CD4-positive, alpha-beta T cell treated with Interleukin-12 subunit alpha and Interleukin-12 subunit beta, for 1 hour (primary cell): ENCODE measurements around the gene PRKACA.

Experiments
- DNase-seq: peaks from one replicate; pipeline ENCODE4 v3.0.0-alpha.2; 2020

The PRKACA gene

DNA sequence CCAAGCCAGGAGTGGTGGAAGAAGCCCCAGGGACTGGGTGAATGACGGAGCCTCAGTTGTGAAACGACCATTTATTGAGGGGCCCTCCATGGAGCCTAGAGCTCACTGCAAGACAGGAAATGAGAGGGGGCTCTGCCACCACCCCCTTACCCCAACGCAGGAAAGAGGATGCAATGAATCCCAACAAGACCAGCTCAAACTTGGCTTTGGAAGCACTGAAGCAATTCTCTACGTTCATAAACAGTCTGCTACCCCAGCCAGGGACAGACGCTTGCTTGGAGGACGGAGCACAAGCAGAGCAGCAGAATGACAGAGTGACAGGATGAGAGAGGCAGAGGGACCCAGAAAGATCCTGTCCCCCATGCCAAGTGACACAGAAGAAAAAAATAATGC, 1.0 kb downstream of the PRKACA start:
- no peak for DNase-seq

DNA sequence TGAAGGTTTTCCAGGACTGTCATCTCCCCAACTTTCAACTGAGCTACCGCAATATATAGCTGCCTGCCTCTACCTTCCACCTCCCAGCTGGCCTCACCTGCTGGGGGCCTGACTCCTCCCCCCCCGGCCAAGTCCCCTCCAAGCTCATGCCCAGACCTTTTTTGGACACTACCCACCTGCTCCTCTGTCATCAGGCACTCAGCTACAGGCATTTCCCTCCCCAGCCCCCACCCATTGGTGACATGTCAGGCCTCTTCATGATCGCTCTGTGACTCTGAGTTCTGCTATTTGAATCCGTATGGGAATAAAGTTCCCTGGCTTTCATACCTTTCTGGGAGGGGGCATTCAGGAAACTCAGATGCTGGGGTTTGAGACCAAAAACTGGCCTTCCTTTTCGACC, 1.8 kb downstream of the PRKACA start:
- no peak for DNase-seq

DNA sequence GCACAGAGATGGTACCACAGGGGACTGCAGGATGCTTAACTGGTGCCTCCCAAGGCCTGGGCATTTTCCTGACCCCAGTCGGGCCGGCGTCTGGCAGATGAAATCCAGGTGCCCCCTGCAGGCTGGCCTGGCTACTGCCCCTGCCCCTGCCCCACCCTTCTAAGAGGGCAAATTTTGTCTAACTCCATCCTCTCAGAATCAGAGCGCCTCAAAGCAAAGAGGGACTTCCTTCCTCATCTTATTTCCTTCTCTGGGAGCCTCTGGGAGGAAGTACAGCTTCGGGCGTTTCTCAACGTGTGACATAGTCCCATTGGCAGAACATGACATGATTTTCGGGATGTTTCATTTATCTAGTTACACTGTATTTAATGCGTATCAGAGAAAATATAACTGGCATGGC, 2.7 kb downstream of the PRKACA start:
- DNase-seq = peak; percentile 61

DNA sequence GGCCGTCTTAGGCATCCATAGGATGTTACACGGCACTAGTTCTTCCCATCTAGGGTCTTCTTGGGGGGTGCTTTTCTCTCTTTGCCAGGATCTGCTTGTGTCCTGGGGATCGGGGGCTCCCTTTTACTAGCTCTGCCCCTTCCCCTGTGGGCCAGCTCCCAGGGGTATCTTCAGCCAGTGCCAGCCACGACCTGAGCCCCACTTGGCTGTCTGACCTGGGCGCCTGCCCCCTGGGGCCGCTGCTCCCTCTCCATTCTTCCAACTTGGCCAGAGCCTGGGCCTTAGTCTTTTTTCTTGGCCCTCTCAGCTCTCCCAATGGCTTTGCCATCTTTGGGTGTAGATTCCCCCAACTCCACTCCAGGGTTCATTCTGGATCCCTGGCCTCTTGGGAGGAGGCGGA, 3.1 kb downstream of the PRKACA start:
- no peak for DNase-seq

DNA sequence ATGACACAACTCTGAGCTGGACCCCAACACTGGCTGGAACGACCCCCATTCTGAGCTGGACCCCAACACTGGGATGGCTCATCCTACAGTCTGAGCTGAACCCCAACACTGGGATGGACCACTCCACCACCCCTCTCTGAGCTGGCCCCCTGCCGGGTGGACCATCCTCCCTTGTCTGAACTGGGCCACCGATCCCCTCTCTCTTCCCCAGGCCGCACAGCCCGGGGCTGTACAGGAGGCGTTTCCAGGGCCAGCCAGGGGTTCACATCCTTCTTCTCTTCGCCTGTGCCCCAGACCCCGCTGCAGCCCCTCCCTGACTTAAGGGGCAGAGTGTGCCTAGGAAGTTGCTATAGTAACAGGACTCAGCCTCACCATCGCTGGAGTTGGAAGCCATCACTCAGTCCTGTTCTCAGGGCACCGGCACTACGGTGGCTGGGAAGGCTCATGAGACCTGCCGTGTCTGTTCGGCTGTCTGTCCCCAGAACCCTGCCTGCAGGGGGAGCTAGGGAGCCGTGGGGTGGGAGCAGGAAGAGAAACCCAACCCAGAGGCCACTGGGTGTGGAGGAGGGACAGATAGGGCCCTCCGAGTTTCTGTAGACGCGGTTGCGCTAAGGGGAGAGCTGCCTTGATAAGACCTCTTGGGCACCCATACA, 3.7 kb downstream of the PRKACA start:
- DNase-seq = peak; percentile 46

GRCh38 chr19:14112809-14113385, 4.7 kb downstream of the PRKACA start:
- no peak for DNase-seq

- DNase-seq = no peak
These were observed 5.3 kb downstream of the PRKACA start for GRCh38 chr19:14112051-14112808.

DNA sequence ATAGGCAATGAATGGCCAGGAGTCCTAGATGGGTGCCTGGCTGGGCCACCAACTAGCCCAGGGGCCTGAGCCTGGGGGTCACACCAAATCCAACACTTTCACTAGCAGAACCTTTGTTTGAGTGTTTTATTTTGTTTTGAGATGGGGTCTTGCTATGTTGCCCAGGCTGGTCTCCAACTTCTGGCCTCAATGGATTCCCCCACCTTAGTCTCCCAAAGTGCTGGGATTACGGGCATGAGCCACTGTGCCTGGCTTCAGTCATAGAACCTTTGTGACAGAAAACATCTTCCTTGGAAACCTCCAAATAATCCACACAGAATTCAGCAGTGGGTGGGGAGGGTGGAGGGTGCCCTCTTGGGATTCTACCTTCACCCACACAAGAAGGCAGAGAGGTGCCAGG, 6.1 kb downstream of the PRKACA start:
- no peak for DNase-seq

DNA sequence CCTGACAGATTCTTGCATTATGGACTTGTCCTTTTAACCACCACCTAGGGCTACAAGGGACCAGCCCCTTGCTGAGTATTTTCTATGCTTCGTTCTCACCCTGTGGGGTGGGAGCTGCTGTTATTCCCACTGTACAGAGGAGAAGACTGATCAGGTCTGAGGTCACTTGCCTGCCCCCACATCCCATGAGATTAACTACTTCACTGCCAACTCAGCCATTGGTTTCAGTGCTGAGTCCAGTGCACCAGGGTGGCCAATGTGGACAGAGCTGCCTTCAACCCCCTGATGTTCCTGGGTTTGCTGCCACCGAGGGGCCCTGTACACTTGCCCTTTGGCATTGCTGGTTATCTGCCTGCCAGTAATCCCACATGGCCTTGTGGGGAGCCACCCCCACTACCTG, 6.9 kb downstream of the PRKACA start:
- no peak for DNase-seq

GRCh38 chr19:14107581-14108461, 9.7 kb downstream of the PRKACA start:
- DNase-seq = no peak

DNA sequence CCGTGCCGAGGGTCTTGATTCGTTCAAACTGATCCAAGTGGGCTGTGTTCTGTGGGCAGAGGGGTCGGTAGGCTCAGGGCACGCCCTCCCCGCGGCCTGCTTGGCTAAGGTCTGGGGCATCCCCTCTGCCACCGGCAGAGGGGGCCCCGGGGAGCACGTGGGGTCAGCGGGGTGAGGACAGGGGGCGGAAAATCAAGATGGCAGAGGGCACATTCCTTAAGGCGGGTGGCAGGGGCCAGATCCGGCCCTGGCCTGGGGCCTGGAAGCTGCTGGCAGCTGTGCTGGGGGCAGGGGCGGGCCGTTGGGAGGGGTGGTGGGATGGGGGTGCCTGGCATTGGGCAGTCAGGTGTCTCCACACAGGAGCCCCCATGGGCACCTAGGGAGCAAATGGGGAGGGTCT, 10.7 kb downstream of the PRKACA start:
- no peak for DNase-seq

GRCh38 chr19:14105680-14106079, 11.9 kb downstream of the PRKACA start:
- DNase-seq = no peak

DNA sequence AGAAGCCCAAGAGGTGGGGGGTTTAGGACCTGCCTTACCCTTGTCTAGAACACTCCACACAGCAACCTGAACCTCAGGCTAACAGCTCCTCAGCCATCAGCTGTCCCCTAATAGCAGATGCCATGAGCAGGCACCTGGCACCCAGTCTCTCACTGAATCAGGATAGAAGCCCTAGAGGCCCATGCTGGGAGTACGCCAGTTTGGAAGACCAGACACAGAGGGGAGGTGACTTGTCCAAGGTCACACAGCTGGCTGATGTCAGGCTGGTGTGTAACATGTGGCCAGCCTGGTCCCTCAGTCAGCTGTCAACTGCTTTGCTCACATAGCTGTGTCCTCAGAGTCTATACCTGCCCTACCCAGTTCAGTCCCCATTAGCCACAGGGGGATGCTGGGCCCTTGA, 14.3 kb downstream of the PRKACA start:
- DNase-seq = no peak

DNA sequence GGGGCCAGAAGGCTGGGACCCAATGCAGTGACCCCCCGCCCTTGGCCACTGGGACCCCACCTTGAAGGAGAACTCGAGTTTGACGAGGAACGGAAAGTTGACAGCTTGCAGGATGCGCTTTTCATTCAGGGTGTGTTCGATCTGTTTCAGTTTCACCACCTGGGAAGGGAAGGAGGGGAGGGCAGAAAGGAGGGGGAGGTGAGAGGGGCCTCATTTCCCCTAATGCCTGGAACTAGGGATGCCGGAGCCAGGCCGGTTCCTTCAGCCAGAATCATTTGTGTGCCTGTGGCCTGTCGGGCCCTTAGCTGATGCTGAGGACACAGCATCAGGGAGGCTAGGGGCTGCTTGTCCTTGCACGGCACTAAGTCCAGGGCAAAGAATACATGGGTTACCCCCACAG, 14.8 kb downstream of the PRKACA start:
- no peak for DNase-seq

DNA sequence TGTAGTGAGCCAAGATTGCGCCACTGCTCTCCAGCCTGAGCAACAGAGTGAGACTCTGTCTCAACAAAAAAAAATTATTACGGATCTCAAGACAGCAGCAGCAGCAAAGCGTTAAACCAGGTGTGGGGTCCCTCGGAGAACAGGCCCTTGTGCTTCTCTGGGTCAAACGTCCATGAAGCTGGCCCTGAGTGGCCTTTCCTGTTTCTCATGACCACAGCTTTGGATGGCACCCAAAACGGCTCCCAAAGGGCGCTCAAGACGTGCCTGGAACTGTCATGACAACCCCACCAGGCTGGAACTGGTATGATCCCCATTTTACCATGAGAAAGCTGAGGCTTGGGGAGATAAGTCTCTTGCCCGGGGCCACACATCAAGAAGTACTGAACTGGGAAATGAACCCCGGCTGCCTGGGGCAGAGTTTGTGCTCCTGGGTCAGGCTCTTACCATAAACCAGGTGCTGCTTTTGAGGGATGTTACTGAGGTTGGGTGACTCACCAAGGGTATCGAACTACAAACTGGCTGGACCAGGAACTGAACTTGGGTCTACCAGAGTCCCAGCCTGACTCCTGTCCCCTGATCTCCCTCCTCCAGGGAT, 15.4 kb downstream of the PRKACA start:
- no peak for DNase-seq

- no peak for DNase-seq
These were observed 16.5 kb downstream of the PRKACA start for GRCh38 chr19:14101003-14101545.

DNA sequence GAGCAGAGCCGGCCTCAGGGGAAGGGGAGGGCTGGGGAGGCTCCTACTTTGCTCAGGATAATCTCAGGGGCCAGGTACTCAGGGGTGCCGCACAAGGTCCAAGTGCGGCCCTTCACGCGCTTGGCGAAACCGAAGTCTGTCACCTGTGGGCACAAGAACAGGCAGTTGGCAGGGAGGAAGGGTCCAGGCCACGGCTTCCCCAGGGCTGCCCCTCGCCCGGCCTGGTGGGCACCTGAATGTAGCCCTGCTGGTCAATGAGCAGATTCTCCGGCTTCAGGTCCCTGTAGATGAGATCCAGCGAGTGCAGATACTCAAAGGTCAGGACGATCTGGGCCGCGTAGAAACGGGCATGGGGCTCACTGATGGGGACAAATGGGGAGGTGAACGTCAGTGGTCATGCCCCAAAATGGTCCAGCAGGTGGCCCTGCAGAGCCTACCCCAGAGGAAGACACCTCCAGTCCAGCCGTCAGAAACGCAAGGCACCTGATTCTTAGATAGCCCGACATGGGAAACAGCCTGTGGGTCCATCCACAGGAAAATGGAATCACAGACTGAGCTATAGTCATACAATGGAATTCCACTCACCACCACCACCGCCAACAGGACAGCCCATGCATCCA, 19.9 kb downstream of the PRKACA start:
- no peak for DNase-seq

DNA sequence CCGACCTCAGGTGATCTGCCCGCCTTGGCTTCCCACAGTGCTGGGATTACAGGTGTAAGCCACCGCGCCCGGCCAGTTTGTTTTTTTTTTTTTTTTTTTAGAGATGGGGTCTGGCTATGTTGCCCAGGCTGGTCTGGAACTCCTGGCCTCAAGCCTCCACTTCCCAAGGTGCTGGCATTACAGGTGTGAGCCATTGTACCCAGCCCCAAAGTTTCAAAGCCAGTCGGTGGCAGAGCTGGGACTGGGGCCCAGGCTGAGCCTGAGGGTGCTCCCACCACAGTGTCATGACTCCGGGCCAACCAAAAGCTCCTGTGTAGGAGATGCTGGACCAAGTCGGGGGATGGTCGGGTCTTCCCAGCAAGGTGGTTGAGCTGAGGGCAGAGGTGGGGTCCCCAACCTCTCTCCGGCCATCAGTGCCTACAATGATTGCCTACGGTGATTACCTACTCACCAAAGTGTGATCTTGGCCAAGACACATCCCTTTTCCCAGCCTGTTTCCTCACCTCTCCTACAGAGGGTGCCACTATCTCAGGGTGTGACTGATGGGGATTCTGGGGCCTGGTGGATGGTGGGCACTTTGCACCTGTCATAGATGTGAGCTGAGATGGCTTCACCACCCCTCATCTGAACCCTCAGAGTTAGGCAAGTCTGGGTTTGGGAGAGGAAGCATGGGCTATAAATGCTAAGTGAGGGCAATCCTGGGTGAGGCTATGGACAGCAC, 21.1 kb downstream of the PRKACA start:
- DNase-seq = no peak

- DNase-seq = no peak
These were observed 22.7 kb downstream of the PRKACA start for GRCh38 chr19:14094854-14095253.

- no peak for DNase-seq
These were observed 24.3 kb downstream of the PRKACA start for GRCh38 chr19:14093117-14093823.
